HEK293T (cell line): ENCODE measurements around the gene ANKFY1.

Source experiments
- BHLHE40 ChIP-seq: fragments of 450-650 bp; IDR thresholded peaks from 2 replicates; pipeline ENCODE4 v1.6.1; 2016; ENCODE audit warnings: mild to moderate bottlenecking, moderate library complexity, borderline replicate concordance
- ELF4 ChIP-seq: fragments of 450-650 bp; IDR thresholded peaks from 2 replicates; pipeline ENCODE4 v1.6.1; 2017; ENCODE audit warnings: antibody characterized with exemption
- FOXM1 ChIP-seq: fragments of 450-650 bp; IDR thresholded peaks from 2 replicates; pipeline ENCODE4 v1.6.1; 2017; ENCODE audit warnings: mild to moderate bottlenecking, borderline replicate concordance
- HDGF ChIP-seq: fragments of 450-650 bp; IDR thresholded peaks from 2 replicates; pipeline ENCODE4 v1.6.1; 2017; ENCODE audit warnings: antibody characterized with exemption, borderline replicate concordance
- SP1 ChIP-seq: fragments of 450-650 bp; IDR thresholded peaks from 2 replicates; pipeline ENCODE4 v1.6.1; 2017
- SUZ12 ChIP-seq: fragments of 450-650 bp; IDR thresholded peaks from 2 replicates; pipeline ENCODE4 v1.6.1; 2016; ENCODE audit warnings: mild to moderate bottlenecking
- TARDBP ChIP-seq: fragments of 450-650 bp; IDR thresholded peaks from 2 replicates; pipeline ENCODE4 v1.6.1; 2016
- ZNF384 ChIP-seq: fragments of 450-650 bp; IDR thresholded peaks from 2 replicates; pipeline ENCODE4 v1.6.1; 2016

GRCh38 chr17:4249452-4250029 lies 14.2 kb downstream of the ANKFY1 start:
- no peak for TF ChIP-seq SP1
- TF ChIP-seq SUZ12: no peak
- TF ChIP-seq FOXM1: no peak
- TF ChIP-seq BHLHE40: no peak
- no peak for TF ChIP-seq TARDBP
- no peak for TF ChIP-seq HDGF
- no peak for TF ChIP-seq ELF4
- TF ChIP-seq ZNF384: no peak
